Epithelial cell of proximal tubule (primary cell): ENCODE measurements around the gene IL22RA1. TPM values are rescaled to one million over a fixed set of nuclear protein-coding genes. Genes with fewer than 3 reads are reported as not detected.

Source experiments
- DNase-seq: peaks from one replicate; pipeline ENCODE4 v3.0.0-alpha.2; 2011; ENCODE audit warnings: low read depth
- H3K4me3 ChIP-seq: 2 replicates; pipeline ENCODE4 v1.5.1; 2011; ENCODE audit warnings: low read depth, mild to moderate bottlenecking, low read length
- total RNA-seq: library from RNA; depleted of rRNA; stranded (reverse); fragments of >200 nt; gene quantifications from 2 replicates; pipeline ENCODE4 v1.2.3, GENCODE V29; 2015
- TF ChIP-seq, protein P1 (sequence below): conservative IDR thresholded peaks from 2 replicates; pipeline ENCODE4 v1.5.1; 2012; ENCODE audit warnings: low read depth, mild to moderate bottlenecking, low read length

The IL22RA1 gene
- total RNA-seq, 1 donor from 2014 or later: not detected

- no peak overlapping the region for H3K4me3 ChIP-seq
- no peak for DNase-seq
- TF ChIP-seq, protein P1, sequence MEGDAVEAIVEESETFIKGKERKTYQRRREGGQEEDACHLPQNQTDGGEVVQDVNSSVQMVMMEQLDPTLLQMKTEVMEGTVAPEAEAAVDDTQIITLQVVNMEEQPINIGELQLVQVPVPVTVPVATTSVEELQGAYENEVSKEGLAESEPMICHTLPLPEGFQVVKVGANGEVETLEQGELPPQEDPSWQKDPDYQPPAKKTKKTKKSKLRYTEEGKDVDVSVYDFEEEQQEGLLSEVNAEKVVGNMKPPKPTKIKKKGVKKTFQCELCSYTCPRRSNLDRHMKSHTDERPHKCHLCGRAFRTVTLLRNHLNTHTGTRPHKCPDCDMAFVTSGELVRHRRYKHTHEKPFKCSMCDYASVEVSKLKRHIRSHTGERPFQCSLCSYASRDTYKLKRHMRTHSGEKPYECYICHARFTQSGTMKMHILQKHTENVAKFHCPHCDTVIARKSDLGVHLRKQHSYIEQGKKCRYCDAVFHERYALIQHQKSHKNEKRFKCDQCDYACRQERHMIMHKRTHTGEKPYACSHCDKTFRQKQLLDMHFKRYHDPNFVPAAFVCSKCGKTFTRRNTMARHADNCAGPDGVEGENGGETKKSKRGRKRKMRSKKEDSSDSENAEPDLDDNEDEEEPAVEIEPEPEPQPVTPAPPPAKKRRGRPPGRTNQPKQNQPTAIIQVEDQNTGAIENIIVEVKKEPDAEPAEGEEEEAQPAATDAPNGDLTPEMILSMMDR: no peak
These were observed 24.1 kb upstream of the IL22RA1 start for GRCh38 chr1:24167008-24167407.

DNA sequence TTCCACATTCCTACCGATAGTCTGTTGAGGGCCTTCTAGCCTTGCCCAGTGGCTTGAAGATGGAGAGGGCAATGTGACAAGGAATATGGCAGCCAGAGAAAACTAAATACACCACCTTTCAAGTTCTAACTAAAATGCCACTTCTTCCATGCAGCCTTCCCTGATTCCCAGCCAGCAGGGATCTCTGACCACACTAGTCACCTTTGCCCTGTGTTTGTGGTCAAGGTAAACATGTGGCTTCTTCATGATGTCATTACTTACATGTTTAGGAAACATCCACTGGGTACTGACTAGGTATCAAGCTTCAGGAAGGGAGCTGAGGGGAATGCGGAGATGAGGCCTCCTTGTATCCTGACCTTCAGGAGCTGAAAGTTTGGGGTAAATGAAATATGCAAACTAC, 22.6 kb upstream of the IL22RA1 start:
- DNase-seq: no peak
- H3K4me3 ChIP-seq: no peak overlapping the region
- TF ChIP-seq, protein P1: no peak

- H3K4me3 ChIP-seq: no peak overlapping the region
- no peak for DNase-seq
- TF ChIP-seq, protein P1: no peak
These were observed 21.1 kb upstream of the IL22RA1 start for GRCh38 chr1:24164004-24164403.

DNA sequence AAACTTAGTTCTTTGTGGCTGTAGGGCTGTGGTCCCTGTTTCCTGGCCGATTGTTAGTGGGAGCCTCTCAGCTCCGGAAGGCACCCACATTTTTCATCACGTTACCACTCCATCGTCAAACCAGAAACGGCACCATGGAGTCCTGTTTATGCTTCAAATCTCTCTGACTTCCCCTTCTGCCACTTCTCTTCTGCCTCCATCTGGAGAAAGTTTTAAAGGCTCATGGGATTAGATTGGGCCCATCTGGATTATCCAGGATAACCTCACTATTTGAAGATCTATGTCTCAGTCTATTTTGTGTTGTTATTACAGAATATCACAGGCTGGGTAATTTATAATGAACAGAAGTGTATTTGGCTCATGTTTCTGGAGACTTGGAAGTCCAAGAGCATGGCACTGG, 19.3 kb upstream of the IL22RA1 start:
- DNase-seq: no peak
- H3K4me3 ChIP-seq: no peak overlapping the region
- TF ChIP-seq, protein P1: no peak

DNA sequence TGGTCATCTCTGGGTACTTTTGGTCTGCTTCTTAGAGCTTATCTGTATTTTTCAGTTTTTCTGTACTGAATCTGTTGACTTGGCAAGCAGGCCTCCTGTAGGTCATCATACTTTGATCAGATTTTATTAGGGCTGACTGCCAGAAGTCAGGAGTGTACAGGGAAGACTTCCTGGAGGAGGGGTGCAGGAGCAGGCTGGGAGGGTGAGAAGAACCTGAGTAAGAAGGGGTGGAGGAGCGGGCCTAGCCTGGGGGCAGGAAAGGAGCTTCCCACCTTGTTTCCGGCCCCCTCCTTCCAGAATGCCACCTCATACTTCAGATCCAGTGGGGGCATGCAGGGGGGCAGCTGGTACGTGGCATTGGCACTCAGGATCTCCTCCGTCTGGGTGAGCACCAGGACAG, 18.3 kb upstream of the IL22RA1 start:
- TF ChIP-seq, protein P1: no peak
- no peak for DNase-seq
- no peak overlapping the region for H3K4me3 ChIP-seq

- DNase-seq: no peak
- H3K4me3 ChIP-seq: no peak overlapping the region
- TF ChIP-seq, protein P1: no peak
These were observed 16.4 kb upstream of the IL22RA1 start for GRCh38 chr1:24159366-24159765.

- TF ChIP-seq, protein P1: peak; percentile 39
- no peak for DNase-seq
- H3K4me3 ChIP-seq: no peak overlapping the region
These were observed 15.1 kb upstream of the IL22RA1 start for GRCh38 chr1:24157918-24158481.
